ENCODE measurements around the gene HRH3.

HRH3 gene

GRCh38 chr20:62206388-62206775, 13.7 kb downstream of the HRH3 start:
- H3K79me2 ChIP-seq (ENCODE audit: insufficient read depth, low read length), result no peaks in the 10 kb centered on the region
- H3K36me3 ChIP-seq (ENCODE audit: insufficient read depth, low read length), result peaks cover 22% of the 10 kb centered on the region
- TF ChIP-seq EZH2 (IDR thresholded peaks at IDR 0.05; ENCODE audit: borderline replicate concordance, low read depth, low read length, severe bottlenecking), result no peak
- no peak for TF ChIP-seq CTCF (IDR thresholded peaks at IDR 0.05; ENCODE audit: borderline replicate concordance, extremely low read depth, low read length, poor library complexity, severe bottlenecking)
- H3K9ac ChIP-seq (ENCODE audit: low read depth, low read length), result no peak overlapping the region
- H4K20me1 ChIP-seq (ENCODE audit: insufficient read depth, low read length), result peaks cover 33% of the 10 kb centered on the region
- DNase-seq (no peak), ATAC-seq (ENCODE audit: insufficient read depth, low read depth) (no peak)
- H3K4me2 ChIP-seq (ENCODE audit: insufficient read depth, low read length), result no peak overlapping the region
- no peak overlapping the region for H3K27ac ChIP-seq (ENCODE audit: low read length)
- H2AFZ ChIP-seq (ENCODE audit: low read depth, low read length), result no peak overlapping the region
- no peaks in the 10 kb centered on the region for H3K4me1 ChIP-seq (ENCODE audit: insufficient read depth, low read length)
- H3K27me3 ChIP-seq (ENCODE audit: insufficient read depth, low read length, poor library complexity), result no peaks in the 10 kb centered on the region
- H3K4me3 ChIP-seq (ENCODE audit: low read depth in 1 of 2, low read length in 2 of 2), result no peak overlapping the region
- H3K9me3 ChIP-seq (ENCODE audit: insufficient read depth, low read length, severe bottlenecking), result no peaks in the 10 kb centered on the region

GRCh38 chr20:62205618-62206387, 14.3 kb downstream of the HRH3 start:
- no peak overlapping the region for H3K27ac ChIP-seq (ENCODE audit: low read length)
- H3K4me2 ChIP-seq (ENCODE audit: insufficient read depth, low read length), result no peak overlapping the region
- H3K79me2 ChIP-seq (ENCODE audit: insufficient read depth, low read length), result no peaks in the 10 kb centered on the region
- H4K20me1 ChIP-seq (ENCODE audit: insufficient read depth, low read length), result peaks cover 39% of the 10 kb centered on the region
- H3K27me3 ChIP-seq (ENCODE audit: insufficient read depth, low read length, poor library complexity), result no peaks in the 10 kb centered on the region
- H3K36me3 ChIP-seq (ENCODE audit: insufficient read depth, low read length), result peaks cover 28% of the 10 kb centered on the region
- H3K9ac ChIP-seq (ENCODE audit: low read depth, low read length), result no peak overlapping the region
- ATAC-seq (ENCODE audit: insufficient read depth, low read depth) (no peak), DNase-seq (no peak)
- no peak overlapping the region for H3K4me3 ChIP-seq (ENCODE audit: low read depth in 1 of 2, low read length in 2 of 2)
- TF ChIP-seq CTCF (IDR thresholded peaks at IDR 0.05; ENCODE audit: borderline replicate concordance, extremely low read depth, low read length, poor library complexity, severe bottlenecking), result no peak
- no peak for TF ChIP-seq EZH2 (IDR thresholded peaks at IDR 0.05; ENCODE audit: borderline replicate concordance, low read depth, low read length, severe bottlenecking)
- H3K9me3 ChIP-seq (ENCODE audit: insufficient read depth, low read length, severe bottlenecking), result no peaks in the 10 kb centered on the region
- H3K4me1 ChIP-seq (ENCODE audit: insufficient read depth, low read length), result no peaks in the 10 kb centered on the region
- no peak overlapping the region for H2AFZ ChIP-seq (ENCODE audit: low read depth, low read length)

- DNase-seq (no peak), ATAC-seq (ENCODE audit: insufficient read depth, low read depth) (no peak)
- no peak overlapping the region for H3K4me2 ChIP-seq (ENCODE audit: insufficient read depth, low read length)
- H2AFZ ChIP-seq (ENCODE audit: low read depth, low read length), result no peak overlapping the region
- H3K36me3 ChIP-seq (ENCODE audit: insufficient read depth, low read length), result peaks cover 48% of the 10 kb centered on the region
- H3K27me3 ChIP-seq (ENCODE audit: insufficient read depth, low read length, poor library complexity), result no peaks in the 10 kb centered on the region
- no peak overlapping the region for H3K4me3 ChIP-seq (ENCODE audit: low read depth in 1 of 2, low read length in 2 of 2)
- no peak for TF ChIP-seq CTCF (IDR thresholded peaks at IDR 0.05; ENCODE audit: borderline replicate concordance, extremely low read depth, low read length, poor library complexity, severe bottlenecking)
- TF ChIP-seq EZH2 (IDR thresholded peaks at IDR 0.05; ENCODE audit: borderline replicate concordance, low read depth, low read length, severe bottlenecking), result no peak
- H3K9ac ChIP-seq (ENCODE audit: low read depth, low read length), result no peak overlapping the region
- peaks cover 25% of the 10 kb centered on the region for H4K20me1 ChIP-seq (ENCODE audit: insufficient read depth, low read length)
- H3K9me3 ChIP-seq (ENCODE audit: insufficient read depth, low read length, severe bottlenecking), result no peaks in the 10 kb centered on the region
- no peaks in the 10 kb centered on the region for H3K4me1 ChIP-seq (ENCODE audit: insufficient read depth, low read length)
- H3K27ac ChIP-seq (ENCODE audit: low read length), result no peak overlapping the region
- no peaks in the 10 kb centered on the region for H3K79me2 ChIP-seq (ENCODE audit: insufficient read depth, low read length)
Observed at GRCh38 chr20:62203378-62204030, 16.6 kb downstream of the HRH3 start.
